Natural killer cell (primary cell): ENCODE data around the gene SBK1. TPM values are rescaled to one million over a fixed set of nuclear protein-coding genes. Genes with fewer than 3 reads are reported as not detected.
"Not testable (repeated sequence)": the region's sequence is repeated elsewhere in the genome, so short reads cannot be mapped to it uniquely, and the experiment has no call there.

Source experiments
- ATAC-seq, 3 donors: fragments of 150-1000 bp in 2 of 3; fragments of 200-7000 bp in 1 of 3; cut with Tn5 transposase; 1 replicate in 1 of 3; 2 replicates in 2 of 3; pipeline ENCODE4 v1.10.0; 2021; ENCODE audit warnings: mild to moderate bottlenecking in 2 of 3, moderate library complexity in 2 of 3
- DNase-seq, 2 donors: peaks; one replicate each; pipeline versions ENCODE4 v3.0.0 to v3.0.0-alpha.2; 2013 to 2021; ENCODE audit warnings: mixed read lengths in 1 of 2
- H3K27ac ChIP-seq: one replicate; pipeline ENCODE4 v1.5.1; 2013; ENCODE audit warnings: mild to moderate bottlenecking, low read length
- H3K27me3 ChIP-seq: one replicate; pipeline ENCODE4 v1.6.1; 2013; ENCODE audit warnings: low read length; ENCODE audit not compliant: control insufficient read depth, insufficient read depth
- H3K36me3 ChIP-seq: one replicate; pipeline ENCODE4 v1.6.1; 2013; ENCODE audit warnings: low read length; ENCODE audit not compliant: control insufficient read depth, insufficient read depth
- H3K4me1 ChIP-seq: one replicate; pipeline ENCODE4 v1.6.1; 2013; ENCODE audit warnings: low read length; ENCODE audit not compliant: control insufficient read depth, insufficient read depth
- H3K4me3 ChIP-seq: one replicate; pipeline ENCODE4 v1.5.1; 2013; ENCODE audit warnings: low read length
- H3K9me3 ChIP-seq: one replicate; pipeline ENCODE4 v1.6.1; 2013; ENCODE audit warnings: low read length; ENCODE audit not compliant: control insufficient read depth, insufficient read depth
- H3K27ac Mint-ChIP-seq, 2 donors: one replicate each; pipeline ENCODE4 v1.8.0; 2022; ENCODE audit warnings: mild to moderate bottlenecking in 2 of 2, mixed read lengths in 2 of 2, moderate library complexity in 1 of 2
- H3K27me3 Mint-ChIP-seq, 2 donors: one replicate each; pipeline ENCODE4 v1.8.0; 2022; ENCODE audit warnings: low read depth in 2 of 2, mixed read lengths in 2 of 2
- H3K36me3 Mint-ChIP-seq: one replicate; pipeline ENCODE4 v1.8.0; 2022; ENCODE audit warnings: mixed read lengths
- H3K4me1 Mint-ChIP-seq, 2 donors: one replicate each; pipeline ENCODE4 v1.8.0; 2022; ENCODE audit warnings: mixed read lengths in 2 of 2
- H3K4me3 Mint-ChIP-seq: one replicate; pipeline ENCODE4 v1.8.0; 2022; ENCODE audit warnings: mild to moderate bottlenecking, moderate library complexity, mixed read lengths
- H3K9me3 Mint-ChIP-seq, 2 donors: one replicate each; pipeline ENCODE4 v1.8.0; 2022; ENCODE audit warnings: mixed read lengths in 2 of 2
- WGBS: methylation state at CpG from one replicate; pipeline ENCODE4 v1.1.7; 2013; ENCODE audit warnings: missing lambda C conversion rate; ENCODE audit not compliant: insufficient coverage; 5-methylcytosine and 5-hydroxymethylcytosine counted together
- intact Hi-C: fragments of 100-400 bp; cut with micrococcal nuclease; formaldehyde crosslinking; loops from one replicate; pipeline ENCODE4 v1.14.2; 2022
- total RNA-seq, 4 donors: library from RNA; stranded (reverse); fragments of 120-200 nt in 1 of 4; gene quantifications; one replicate each; pipeline versions ENCODE4 v1.2.3 to v1.2.4, GENCODE V29; 2013 to 2022

Gene SBK1
- total RNA-seq, 3 donors from 2014 or later (not counting 1 experiment from before 2014, with no cell fraction given): 59.3 to 60.9 (median 59.8) TPM

DNA sequence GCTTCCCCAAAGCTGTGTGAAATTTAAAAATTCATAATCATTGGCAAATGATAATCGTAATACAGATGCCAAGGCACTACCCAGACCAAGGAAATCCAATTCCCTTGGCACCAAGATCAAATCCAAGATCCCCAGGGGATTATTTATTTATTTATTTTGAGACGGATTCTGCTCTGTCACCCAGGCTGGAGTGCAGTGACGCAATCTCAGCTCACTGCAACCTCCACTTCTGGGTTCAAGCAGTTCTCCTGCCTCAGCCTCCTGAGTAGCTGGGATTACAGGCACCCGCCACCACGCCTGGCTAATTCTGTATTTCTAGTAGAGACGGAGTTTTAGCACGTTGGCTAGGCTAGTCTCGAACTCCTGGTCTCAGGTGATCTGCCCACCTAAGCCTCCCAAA is 43.4 kb downstream of the SBK1 start:
- H3K27me3 Mint-ChIP-seq, H3K4me1 Mint-ChIP-seq, H3K27ac ChIP-seq, H3K4me1 ChIP-seq, H3K27me3 ChIP-seq, H3K4me3 ChIP-seq, H3K36me3 Mint-ChIP-seq, H3K4me3 Mint-ChIP-seq, DNase-seq, H3K27ac Mint-ChIP-seq, ATAC-seq, H3K9me3 Mint-ChIP-seq, intact Hi-C loops, H3K9me3 ChIP-seq, H3K36me3 ChIP-seq: not testable (repeated sequence)
- WGBS: 75% methylated on average over 5 of the region's 8 CpGs

GRCh38 chr16:28336940-28337710 is 44.8 kb downstream of the SBK1 start:
- DNase-seq, H3K4me1 ChIP-seq, H3K27ac ChIP-seq, H3K4me1 Mint-ChIP-seq, H3K4me3 ChIP-seq, H3K27ac Mint-ChIP-seq, intact Hi-C loops, H3K27me3 Mint-ChIP-seq, H3K36me3 Mint-ChIP-seq, H3K9me3 Mint-ChIP-seq, H3K27me3 ChIP-seq, H3K36me3 ChIP-seq, H3K9me3 ChIP-seq, ATAC-seq, H3K4me3 Mint-ChIP-seq: not testable (repeated sequence)
- WGBS: no CpG with 5 or more reads among the region's 5 CpGs

DNA sequence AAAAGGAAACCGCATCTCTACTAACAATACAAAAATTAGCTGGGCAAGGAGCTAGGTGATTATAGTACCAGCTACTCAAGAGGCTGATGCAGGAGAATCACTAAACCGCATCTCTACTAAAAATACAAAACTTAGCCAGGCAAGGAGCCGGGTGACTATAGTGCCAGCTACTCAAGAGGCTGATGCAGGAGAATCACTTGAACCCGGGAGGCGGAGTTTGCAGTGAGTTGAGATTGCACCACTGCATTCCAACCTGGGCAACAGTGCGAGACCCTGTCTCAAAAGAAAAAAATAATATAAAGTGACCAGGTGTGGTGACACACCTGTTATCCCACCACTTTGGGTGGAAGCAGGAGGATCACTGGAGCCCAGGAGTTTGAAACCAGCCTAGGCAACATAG is 45.9 kb downstream of the SBK1 start:
- H3K4me3 ChIP-seq, intact Hi-C loops, H3K4me1 Mint-ChIP-seq, DNase-seq, H3K27ac ChIP-seq, H3K27ac Mint-ChIP-seq, H3K36me3 Mint-ChIP-seq, H3K9me3 Mint-ChIP-seq, H3K4me3 Mint-ChIP-seq, H3K9me3 ChIP-seq, ATAC-seq, H3K4me1 ChIP-seq, H3K27me3 ChIP-seq, H3K27me3 Mint-ChIP-seq, H3K36me3 ChIP-seq: not testable (repeated sequence)
- WGBS: 77% methylated on average over 3 of the region's 6 CpGs

DNA sequence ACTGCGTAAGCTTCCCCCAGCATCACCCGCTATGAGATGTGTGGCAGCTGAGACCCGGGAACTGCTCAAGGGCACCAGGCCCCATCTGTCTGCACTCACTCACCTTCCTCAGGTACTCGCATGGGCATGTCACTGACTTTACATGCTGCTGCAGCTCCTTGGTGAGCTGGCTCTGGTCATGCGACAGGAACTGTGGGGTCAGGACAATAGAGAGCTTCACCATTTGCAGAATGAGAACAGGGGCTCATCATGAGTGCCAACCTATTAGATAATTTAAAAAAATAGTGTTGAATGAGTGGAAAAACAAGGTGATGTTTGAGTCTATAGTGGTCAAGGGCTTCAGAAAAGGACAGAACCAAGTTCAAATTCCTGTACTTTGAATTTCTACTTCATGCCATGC is 70.3 kb downstream of the SBK1 start:
- H3K4me3 ChIP-seq, H3K4me3 Mint-ChIP-seq, H3K27ac Mint-ChIP-seq, ATAC-seq, H3K9me3 ChIP-seq, H3K36me3 Mint-ChIP-seq, H3K9me3 Mint-ChIP-seq, H3K4me1 ChIP-seq, H3K36me3 ChIP-seq, H3K27me3 Mint-ChIP-seq, H3K4me1 Mint-ChIP-seq, H3K27ac ChIP-seq, H3K27me3 ChIP-seq, intact Hi-C loops: not testable (repeated sequence)
- DNase-seq: peak in 1 of 2 donors; percentile 1
- no CpG with 5 or more reads among the region's 5 CpGs for WGBS

- DNase-seq, H3K36me3 ChIP-seq, H3K9me3 Mint-ChIP-seq, intact Hi-C loops, H3K4me3 ChIP-seq, H3K4me3 Mint-ChIP-seq, H3K27me3 ChIP-seq, H3K4me1 Mint-ChIP-seq, H3K9me3 ChIP-seq, H3K27me3 Mint-ChIP-seq, H3K27ac ChIP-seq, H3K36me3 Mint-ChIP-seq, H3K27ac Mint-ChIP-seq, H3K4me1 ChIP-seq, ATAC-seq: not testable (repeated sequence)
- no CpG with 5 or more reads among the region's 5 CpGs for WGBS
Measured at GRCh38 chr16:28363408-28363807, 71.1 kb downstream of the SBK1 start, which contains the start of gene NPIPB6. Gene NPIPB6 (minus strand): TSS chr16:28363508. CDS start chr16:28362822, 686 bp downstream.

- H3K9me3 ChIP-seq, H3K36me3 Mint-ChIP-seq, H3K27ac Mint-ChIP-seq, H3K36me3 ChIP-seq, H3K27me3 Mint-ChIP-seq, H3K4me3 ChIP-seq, intact Hi-C loops, H3K4me3 Mint-ChIP-seq, H3K4me1 ChIP-seq, H3K4me1 Mint-ChIP-seq, H3K27ac ChIP-seq, H3K9me3 Mint-ChIP-seq, H3K27me3 ChIP-seq: not testable (repeated sequence)
- ATAC-seq (peak; percentile 99 to 100 (median 99)), DNase-seq (peak in 1 of 2 donors; percentile 24)
- no CpG with 5 or more reads among the region's 75 CpGs for WGBS
Measured at GRCh38 chr16:28364268-28365173, 72.2 kb downstream of the SBK1 start.

- H3K4me3 Mint-ChIP-seq, H3K27me3 ChIP-seq, H3K27ac ChIP-seq, ATAC-seq, H3K27ac Mint-ChIP-seq, H3K4me1 Mint-ChIP-seq, intact Hi-C loops, H3K9me3 ChIP-seq, H3K27me3 Mint-ChIP-seq, H3K4me3 ChIP-seq, H3K9me3 Mint-ChIP-seq, H3K36me3 Mint-ChIP-seq, H3K36me3 ChIP-seq, H3K4me1 ChIP-seq: not testable (repeated sequence)
- 47% methylated on average over 8 of the region's 32 CpGs for WGBS
- DNase-seq: peak in 1 of 2 donors; percentile 0
Measured at GRCh38 chr16:28367926-28368325, 75.6 kb downstream of the SBK1 start.
